Islet precursor cell (in vitro differentiated cells): Measurements from ENCODE around the gene FCER2.

Experiments used
- DNase-seq: peaks from one replicate; pipeline ENCODE4 v3.0.0-alpha.2; 2018

The FCER2 gene

GRCh38 chr19:7699417-7700401, 2.2 kb downstream of the FCER2 start:
- no peak for DNase-seq

GRCh38 chr19:7699003-7699402, 2.9 kb downstream of the FCER2 start:
- DNase-seq: no peak

GRCh38 chr19:7698583-7698982, 3.3 kb downstream of the FCER2 start:
- no peak for DNase-seq

GRCh38 chr19:7697721-7698287, 4.1 kb downstream of the FCER2 start:
- DNase-seq: no peak

- no peak for DNase-seq
These were observed 7.4 kb downstream of the FCER2 start for GRCh38 chr19:7694499-7694898.

- DNase-seq: no peak
These were observed 9.4 kb downstream of the FCER2 start for GRCh38 chr19:7692417-7693088.

- DNase-seq: no peak
These were observed 10.4 kb downstream of the FCER2 start for GRCh38 chr19:7691497-7691896.

GRCh38 chr19:7690779-7691258, 11.1 kb downstream of the FCER2 start:
- no peak for DNase-seq

- no peak for DNase-seq
These were observed 12.8 kb downstream of the FCER2 start for GRCh38 chr19:7689165-7689564.

GRCh38 chr19:7687177-7687576, 14.8 kb downstream of the FCER2 start:
- DNase-seq: no peak

GRCh38 chr19:7685546-7686445, 16.1 kb downstream of the FCER2 start:
- DNase-seq: peak; percentile 72

- DNase-seq: no peak
These were observed 19.6 kb downstream of the FCER2 start for GRCh38 chr19:7682175-7682855.

GRCh38 chr19:7681340-7682174, 20.4 kb downstream of the FCER2 start:
- DNase-seq: peak; percentile 85

GRCh38 chr19:7680606-7681339, 21.2 kb downstream of the FCER2 start, which contains the start of gene TRAPPC5:
Gene TRAPPC5, plus strand, starts transcription at chr19:7680833. Its CDS starts 1,421 bp downstream, at chr19:7682254.
- peak; percentile 91 for DNase-seq

- no peak for DNase-seq
These were observed 21.9 kb downstream of the FCER2 start for GRCh38 chr19:7679771-7680605.

- no peak for DNase-seq
These were observed 22.8 kb downstream of the FCER2 start for GRCh38 chr19:7678971-7679751.

- no peak for DNase-seq
These were observed 24.1 kb downstream of the FCER2 start for GRCh38 chr19:7677669-7678311.

GRCh38 chr19:7676854-7677253, 25.1 kb downstream of the FCER2 start, which contains the start of gene MCEMP1:
Gene MCEMP1, plus strand, starts transcription at chr19:7677090. Its CDS starts 31 bp downstream, at chr19:7677121.
- no peak for DNase-seq
